H1 (cell line): ENCODE results near the gene FRRS1. TPM values are rescaled to one million over a fixed set of nuclear protein-coding genes. Genes with fewer than 3 reads are reported as not detected.

Experiments
- CTCF ChIA-PET: fragments of 300-600 bp; sonication (Branson Sonifier 250); formaldehyde crosslinking; loops from one replicate; lab custom pipeline; 2021; ENCODE audit not compliant: partially characterized antibody; lab: Charles Lee
- POLR2A ChIA-PET: fragments of 300-600 bp; sonication (Branson Sonifier 250); formaldehyde crosslinking; loops from one replicate; lab custom pipeline; 2021; ENCODE audit warnings: inconsistent platforms; ENCODE audit not compliant: partially characterized antibody; lab: Charles Lee
- DNase-seq, 2 experiments: peaks; one replicate each; pipeline versions ENCODE4 v3.0.0 to v3.0.0-alpha.2; 2010 to 2022; ENCODE audit warnings: low spot score in 2 of 2, low read depth in 1 of 2, mixed read lengths in 1 of 2
- FAIRE-seq: peaks from 2 replicates; lab custom pipeline; 2011; peaks lifted over from hg19 to GRCh38; lab: Jason Lieb, UNC
- H2AFZ ChIP-seq: 2 replicates; pipeline ENCODE4 v1.8.1; 2012; ENCODE audit warnings: low read length, inconsistent platforms
- H2AK5ac ChIP-seq: 2 replicates; pipeline ENCODE4 v1.6.1; 2013; ENCODE audit warnings: low read depth, low read length
- H2BK120ac ChIP-seq: replicated peaks from 2 replicates; pipeline ENCODE3; 2013; ENCODE audit warnings: low read depth, low read length, inconsistent platforms
- H2BK12ac ChIP-seq: 2 replicates; pipeline ENCODE4 v1.6.1; 2013; ENCODE audit warnings: low read depth, low read length
- H2BK15ac ChIP-seq: 2 replicates; pipeline ENCODE4 v1.6.1; 2013; ENCODE audit warnings: low read length
- H2BK20ac ChIP-seq: 2 replicates; pipeline ENCODE4 v1.6.1; 2013; ENCODE audit warnings: low read length
- H2BK5ac ChIP-seq: 2 replicates; pipeline ENCODE4 v1.6.1; 2013; ENCODE audit warnings: low read depth, low read length
- H3K14ac ChIP-seq: 2 replicates; pipeline ENCODE4 v1.6.1; 2013; ENCODE audit warnings: inconsistent platforms; ENCODE audit not compliant: insufficient read length
- H3K18ac ChIP-seq: 2 replicates; pipeline ENCODE4 v1.6.1; 2013; ENCODE audit warnings: low read length; ENCODE audit errors: extremely low read depth
- H3K23ac ChIP-seq: 2 replicates; pipeline ENCODE4 v1.6.1; 2013; ENCODE audit warnings: inconsistent platforms; ENCODE audit not compliant: insufficient read length
- H3K23me2 ChIP-seq: 2 replicates; pipeline ENCODE4 v1.6.1; 2013; ENCODE audit warnings: low read depth, low read length
- H3K27ac ChIP-seq: 2 replicates; pipeline ENCODE4 v1.6.1; 2011; ENCODE audit warnings: low read depth, low read length, inconsistent platforms
- H3K27me3 ChIP-seq, 4 experiments: replicated peaks in 1 of 4; 1 replicate in 1 of 4; 2 replicates in 3 of 4; pipeline versions ENCODE4 v1.6.1 to v1.8.1; 2011 to 2013; ENCODE audit warnings: low read length in 3 of 4, mild to moderate bottlenecking in 3 of 4, inconsistent platforms in 2 of 4, mixed read lengths in 2 of 4, moderate library complexity in 1 of 4; ENCODE audit not compliant: control insufficient read depth in 3 of 4, insufficient read depth in 3 of 4; ENCODE audit errors: extremely low read depth in 1 of 4
- H3K36me3 ChIP-seq, 4 experiments: 2 replicates each; pipeline versions ENCODE4 v1.6.1 to v1.8.1; 2011 to 2013; ENCODE audit warnings: mild to moderate bottlenecking in 4 of 4, low read length in 3 of 4, moderate library complexity in 2 of 4, control low read depth in 1 of 4, inconsistent platforms in 1 of 4; ENCODE audit not compliant: insufficient read depth in 4 of 4, control insufficient read depth in 2 of 4
- H3K4ac ChIP-seq: replicated peaks from 2 replicates; pipeline ENCODE3; 2013; ENCODE audit warnings: low read length, low read depth, mixed read lengths, inconsistent platforms; ENCODE audit not compliant: insufficient read length
- H3K4me1 ChIP-seq, 4 experiments: replicated peaks in 1 of 4; 1 replicate in 1 of 4; 2 replicates in 3 of 4; pipeline versions ENCODE4 v1.6.1 to v1.8.1; 2011 to 2013; ENCODE audit warnings: low read length in 3 of 4, inconsistent platforms in 2 of 4, mixed read lengths in 1 of 4; ENCODE audit not compliant: insufficient read depth in 4 of 4, control insufficient read depth in 3 of 4
- H3K4me2 ChIP-seq, 2 experiments: 2 replicates each; pipeline versions ENCODE4 v1.6.1 to v1.8.1; 2011 to 2013; ENCODE audit warnings: low read depth in 2 of 2, low read length in 2 of 2, control low read depth in 1 of 2, inconsistent platforms in 1 of 2, mild to moderate bottlenecking in 1 of 2; ENCODE audit not compliant: insufficient read depth in 1 of 2
- H3K4me3 ChIP-seq, 4 experiments: fragments of 200-600, 300-600 bp in 1 of 4; sonication (generic), shearing (Covaris generic), sonication (Bioruptor Twin) in 1 of 4; 2 replicates each; pipeline versions ENCODE4 v1.5.1 to v1.8.1; 2011 to 2016; ENCODE audit warnings: low read length in 4 of 4, low read depth in 3 of 4, control low read depth in 2 of 4, inconsistent platforms in 2 of 4, mild to moderate bottlenecking in 2 of 4, mixed read lengths in 1 of 4, moderate library complexity in 1 of 4; ENCODE audit not compliant: insufficient read depth in 2 of 4; ENCODE audit errors: extremely low read depth in 1 of 4
- H3K56ac ChIP-seq: replicated peaks from 2 replicates; pipeline ENCODE3; 2013; ENCODE audit warnings: low read depth, mild to moderate bottlenecking, mixed read lengths, low read length, inconsistent platforms; ENCODE audit not compliant: insufficient read length
- H3K79me1 ChIP-seq: 2 replicates; pipeline ENCODE4 v1.6.1; 2013; ENCODE audit warnings: low read depth, low read length, control low read depth
- H3K79me2 ChIP-seq, 2 experiments: 2 replicates each; pipeline versions ENCODE4 v1.6.1 to v1.8.1; 2012 to 2013; ENCODE audit warnings: low read length in 2 of 2, mild to moderate bottlenecking in 2 of 2, inconsistent platforms in 1 of 2; ENCODE audit not compliant: insufficient read depth in 2 of 2, control insufficient read depth in 1 of 2
- H3K9ac ChIP-seq, 4 experiments: replicated peaks in 1 of 4; 1 replicate in 1 of 4; 2 replicates in 3 of 4; pipeline versions ENCODE4 v1.6.1 to v1.8.1; 2011 to 2013; ENCODE audit warnings: low read depth in 3 of 4, low read length in 3 of 4, control low read depth in 2 of 4, mild to moderate bottlenecking in 2 of 4, moderate library complexity in 2 of 4, inconsistent platforms in 1 of 4; ENCODE audit errors: extremely low read depth in 1 of 4
- H3K9me3 ChIP-seq, 2 experiments: 2 replicates each; pipeline versions ENCODE4 v1.6.1 to v1.8.1; 2012 to 2013; ENCODE audit warnings: mild to moderate bottlenecking in 2 of 2, moderate library complexity in 2 of 2, control low read depth in 1 of 2, inconsistent platforms in 1 of 2, low read depth in 1 of 2, low read length in 1 of 2, mixed read lengths in 1 of 2; ENCODE audit not compliant: insufficient read depth in 2 of 2
- H4K20me1 ChIP-seq, 2 experiments: replicated peaks in 1 of 2; 2 replicates each; pipeline versions ENCODE3 to v1.8.1; 2011 to 2013; ENCODE audit warnings: inconsistent platforms in 2 of 2, low read length in 2 of 2, mild to moderate bottlenecking in 1 of 2; ENCODE audit not compliant: insufficient read depth in 2 of 2, control insufficient read depth in 1 of 2
- H4K5ac ChIP-seq: 2 replicates; pipeline ENCODE4 v1.6.1; 2013; ENCODE audit warnings: low read length, low read depth, mixed read lengths, inconsistent platforms; ENCODE audit not compliant: insufficient read length
- H4K8ac ChIP-seq: 2 replicates; pipeline ENCODE4 v1.8.0; 2013; ENCODE audit warnings: mild to moderate bottlenecking, moderate library complexity, low read length, inconsistent platforms; ENCODE audit not compliant: insufficient read depth; ENCODE audit errors: extremely low read depth
- H4K91ac ChIP-seq: replicated peaks from 2 replicates; pipeline ENCODE3; 2013; ENCODE audit warnings: low read length, mixed read lengths, inconsistent platforms; ENCODE audit not compliant: insufficient read length
- CHD2 ChIP-seq: IDR thresholded peaks from 2 replicates; pipeline ENCODE4 v1.6.1; 2012; ENCODE audit warnings: low read length, improper control_type of control experiment
- CTBP2 ChIP-seq: IDR thresholded peaks from 2 replicates; pipeline ENCODE4 v1.7.0; 2011; ENCODE audit warnings: borderline replicate concordance, mild to moderate bottlenecking, moderate library complexity, mixed read lengths, low read length; ENCODE audit not compliant: insufficient read depth, insufficient read length
- RXRA ChIP-seq: IDR thresholded peaks from 2 replicates; pipeline ENCODE4 v1.6.1; 2011; ENCODE audit warnings: low read depth, mild to moderate bottlenecking, low read length, moderate library complexity; ENCODE audit not compliant: insufficient read depth
- SP1 ChIP-seq: IDR thresholded peaks from 2 replicates; pipeline ENCODE4 v1.6.1; 2011; ENCODE audit warnings: low read depth, low read length
- TEAD4 ChIP-seq: IDR thresholded peaks from 2 replicates; pipeline ENCODE4 v1.6.1; 2012; ENCODE audit warnings: low read depth, low read length, inconsistent platforms, mixed read lengths
- WGBS, 2 experiments: shearing (Covaris generic) in 1 of 2; methylation state at CpG; one replicate each; pipeline versions ENCODE4 v1.1.6 to v1.1.7; 2013 to 2015; ENCODE audit warnings: low lambda C conversion rate in 2 of 2, mixed read lengths in 2 of 2, inconsistent platforms in 1 of 2, low coverage in 1 of 2, missing lambda C conversion rate in 1 of 2; ENCODE audit not compliant: insufficient replicate concordance in 2 of 2, insufficient coverage in 1 of 2, insufficient read length in 1 of 2; ENCODE audit errors: extremely low coverage in 1 of 2, missing lambda C conversion rate in 1 of 2; 5-methylcytosine and 5-hydroxymethylcytosine counted together
- polyA plus RNA-seq, 7 experiments: library from polyadenylated mRNA; depleted of rRNA in 3 of 7; stranded (reverse) in 5 of 7; unstranded in 2 of 7; fragments of >200 nt in 5 of 7; fragments of 200-250 nt in 2 of 7; gene quantifications; 1 replicate in 5 of 7; 2 replicates in 1 of 7; 4 replicates in 1 of 7; pipeline versions ENCODE4 v1.2.1 to v1.2.3, GENCODE V29; 2011 to 2013; ENCODE audit warnings: missing spikeins in 2 of 7, mixed read lengths in 2 of 7
- total RNA-seq: library from RNA; stranded (reverse); fragmentation: NEBNext Ultra II Directional; extraction: Animal tissue kit (Norgen Biotek cat#: 25700); gene quantifications from 2 replicates; pipeline ENCODE4 v1.2.1, GENCODE V29; 2021

FRRS1 gene
- total and polyA plus RNA-seq, 2 of the 8 experiments (the other 6 are each of a cell fraction or from before 2014, with no cell fraction given), result 3.5 to 6.5 TPM

- Histone ChIP-seq H3K4ac (no peak overlapping the region), H3K4me2 (no peak overlapping the region), H3K9ac (no peak overlapping the region), H3K4me1 (no peaks in the 10 kb centered on the region), H2AK5ac (no peak overlapping the region), H4K8ac (no peak overlapping the region), H3K27ac (no peak overlapping the region), H4K91ac (no peak overlapping the region), H2BK12ac (no peak overlapping the region), H4K5ac (no peak overlapping the region), H2BK5ac (no peak overlapping the region), H3K79me2 (no peaks in the 10 kb centered on the region), H2BK20ac (no peak overlapping the region), H4K20me1 (no peaks in the 10 kb centered on the region), H2BK15ac (no peak overlapping the region), H3K4me3 (no peak overlapping the region), H3K36me3 (no peaks in the 10 kb centered on the region), H3K79me1 (no peaks in the 10 kb centered on the region), H3K27me3 (no peaks in the 10 kb centered on the region), H3K18ac (no peak overlapping the region), H3K56ac (no peak overlapping the region), H2BK120ac (no peak overlapping the region), H3K9me3 (no peaks in the 10 kb centered on the region), H2AFZ (no peak overlapping the region), H3K14ac (no peak overlapping the region), H3K23me2 (no peaks in the 10 kb centered on the region), H3K23ac (no peak overlapping the region)
- DNase-seq, result no peak
- ChIA-PET CTCF (interaction anchor here (0.6 to 1.6 kb wide), 3 partner anchors 17 to 667 kb away, joined by 3 to 6 read pairs (median 4); no protein-coding TSS in a partner anchor), POLR2A (no interaction called here)
- FAIRE-seq, result no peak
- 87% methylated on average over 2 of the region's 2 CpGs; no CpG with 5 or more reads in 1 of the 2 experiments for WGBS, 2 experiments
- no peak for TF ChIP-seq CHD2
- no peak for TF ChIP-seq CTBP2
- TF ChIP-seq TEAD4, result no peak
- TF ChIP-seq RXRA, result no peak
- TF ChIP-seq SP1, result no peak
Measured at GRCh38 chr1:99789715-99790114, 23.3 kb upstream of the FRRS1 start.
